Measurements from ENCODE around the gene DHODH.
"Not testable (repeated sequence)": the region's sequence is repeated elsewhere in the genome, so short reads cannot be mapped to it uniquely, and the experiment has no call there.

Gene DHODH

GRCh38 chr16:71995038-71995437, 13.5 kb upstream of the DHODH start:
- H3K27ac Mint-ChIP-seq, result no peak overlapping the region
- no peaks in the 10 kb centered on the region for H3K9me3 Mint-ChIP-seq
- no peaks in the 10 kb centered on the region for H3K36me3 Mint-ChIP-seq (ENCODE audit: low read depth)
- peaks cover 9% of the 10 kb centered on the region for H3K27me3 Mint-ChIP-seq (ENCODE audit: low read depth)
- peaks cover 3% of the 10 kb centered on the region for H3K4me1 Mint-ChIP-seq (ENCODE audit: low read depth)
- H3K4me3 Mint-ChIP-seq, result no peak overlapping the region
- no peak for DNase-seq (ENCODE audit: low spot score)

- not testable (repeated sequence) for H3K36me3 Mint-ChIP-seq (ENCODE audit: low read depth); H3K4me3 Mint-ChIP-seq; H3K9me3 Mint-ChIP-seq; H3K27me3 Mint-ChIP-seq (ENCODE audit: low read depth); DNase-seq (ENCODE audit: low spot score); H3K27ac Mint-ChIP-seq; H3K4me1 Mint-ChIP-seq (ENCODE audit: low read depth)
Observed at GRCh38 chr16:71997578-71997977, 11.0 kb upstream of the DHODH start.

GRCh38 chr16:72001180-72001874, 7.2 kb upstream of the DHODH start:
- no peak for DNase-seq (ENCODE audit: low spot score)
- no peak overlapping the region for H3K4me3 Mint-ChIP-seq
- H3K36me3 Mint-ChIP-seq (ENCODE audit: low read depth), result no peaks in the 10 kb centered on the region
- no peak overlapping the region for H3K27ac Mint-ChIP-seq
- H3K9me3 Mint-ChIP-seq, result no peaks in the 10 kb centered on the region
- H3K27me3 Mint-ChIP-seq (ENCODE audit: low read depth), result peaks cover 9% of the 10 kb centered on the region
- H3K4me1 Mint-ChIP-seq (ENCODE audit: low read depth), result peaks cover 3% of the 10 kb centered on the region

GRCh38 chr16:72002619-72003018, 5.9 kb upstream of the DHODH start:
- Mint-ChIP-seq H3K9me3 (no peaks in the 10 kb centered on the region), H3K36me3 (ENCODE audit: low read depth) (no peaks in the 10 kb centered on the region), H3K4me1 (ENCODE audit: low read depth) (peaks cover 3% of the 10 kb centered on the region), H3K27me3 (ENCODE audit: low read depth) (peaks cover 9% of the 10 kb centered on the region), H3K4me3 (no peak overlapping the region), H3K27ac (no peak overlapping the region)
- no peak for DNase-seq (ENCODE audit: low spot score)

GRCh38 chr16:72008065-72008423, 500 bp upstream of the DHODH start:
- DNase-seq (ENCODE audit: low spot score), result not testable (repeated sequence)
- H3K27ac Mint-ChIP-seq, result peak overlapping the region; percentile 99

GRCh38 chr16:72009779-72010178, 1.2 kb downstream of the DHODH start:
- peaks cover 8% of the 10 kb centered on the region for H3K36me3 Mint-ChIP-seq (ENCODE audit: low read depth)
- no peaks in the 10 kb centered on the region for H3K27me3 Mint-ChIP-seq (ENCODE audit: low read depth)
- DNase-seq (ENCODE audit: low spot score), result no peak
- peak overlapping the region; percentile 49 for H3K27ac Mint-ChIP-seq
- H3K9me3 Mint-ChIP-seq, result no peaks in the 10 kb centered on the region
- H3K4me3 Mint-ChIP-seq, result peak overlapping the region; percentile 65
- H3K4me1 Mint-ChIP-seq (ENCODE audit: low read depth), result peaks cover 17% of the 10 kb centered on the region

More at GRCh38 chr16:72008065-72008423, 500 bp upstream of the DHODH start:
- H3K36me3 Mint-ChIP-seq (ENCODE audit: low read depth); H3K27me3 Mint-ChIP-seq (ENCODE audit: low read depth); H3K9me3 Mint-ChIP-seq: not testable (repeated sequence)
- Mint-ChIP-seq H3K4me1 (ENCODE audit: low read depth) (peaks cover 16% of the 10 kb centered on the region), H3K4me3 (peak overlapping the region; percentile 95)

GRCh38 chr16:72012607-72013006, 4.1 kb downstream of the DHODH start:
- H3K36me3 Mint-ChIP-seq (ENCODE audit: low read depth), result peaks cover 16% of the 10 kb centered on the region
- no peak overlapping the region for H3K27ac Mint-ChIP-seq
- peaks cover 19% of the 10 kb centered on the region for H3K4me1 Mint-ChIP-seq (ENCODE audit: low read depth)
- no peaks in the 10 kb centered on the region for H3K27me3 Mint-ChIP-seq (ENCODE audit: low read depth)
- DNase-seq (ENCODE audit: low spot score), result no peak
- H3K9me3 Mint-ChIP-seq, result no peaks in the 10 kb centered on the region
- H3K4me3 Mint-ChIP-seq, result no peak overlapping the region

GRCh38 chr16:72013389-72013788, 4.8 kb downstream of the DHODH start:
- H3K4me3 Mint-ChIP-seq, result no peak overlapping the region
- H3K36me3 Mint-ChIP-seq (ENCODE audit: low read depth), result peaks cover 18% of the 10 kb centered on the region
- no peak for DNase-seq (ENCODE audit: low spot score)
- no peaks in the 10 kb centered on the region for H3K9me3 Mint-ChIP-seq
- peaks cover 19% of the 10 kb centered on the region for H3K4me1 Mint-ChIP-seq (ENCODE audit: low read depth)
- H3K27me3 Mint-ChIP-seq (ENCODE audit: low read depth), result no peaks in the 10 kb centered on the region
- H3K27ac Mint-ChIP-seq, result no peak overlapping the region

GRCh38 chr16:72013888-72014581, 5.5 kb downstream of the DHODH start:
- Mint-ChIP-seq H3K27ac (peak overlapping the region; percentile 55), H3K27me3 (ENCODE audit: low read depth) (no peaks in the 10 kb centered on the region), H3K4me1 (ENCODE audit: low read depth) (peaks cover 17% of the 10 kb centered on the region), H3K4me3 (no peak overlapping the region), H3K36me3 (ENCODE audit: low read depth) (peaks cover 16% of the 10 kb centered on the region), H3K9me3 (no peaks in the 10 kb centered on the region)
- no peak for DNase-seq (ENCODE audit: low spot score)

- Mint-ChIP-seq H3K9me3 (no peaks in the 10 kb centered on the region), H3K36me3 (ENCODE audit: low read depth) (peaks cover 16% of the 10 kb centered on the region), H3K4me3 (no peak overlapping the region), H3K27me3 (ENCODE audit: low read depth) (no peaks in the 10 kb centered on the region), H3K27ac (no peak overlapping the region), H3K4me1 (ENCODE audit: low read depth) (peaks cover 17% of the 10 kb centered on the region)
- DNase-seq (ENCODE audit: low spot score), result no peak
Observed at GRCh38 chr16:72014675-72015074, 6.1 kb downstream of the DHODH start.

GRCh38 chr16:72015124-72015523, 6.6 kb downstream of the DHODH start:
- Mint-ChIP-seq H3K27me3 (ENCODE audit: low read depth) (no peaks in the 10 kb centered on the region), H3K9me3 (no peaks in the 10 kb centered on the region), H3K27ac (no peak overlapping the region), H3K4me3 (no peak overlapping the region), H3K4me1 (ENCODE audit: low read depth) (peaks cover 12% of the 10 kb centered on the region), H3K36me3 (ENCODE audit: low read depth) (peaks cover 15% of the 10 kb centered on the region)
- DNase-seq (ENCODE audit: low spot score), result no peak

GRCh38 chr16:72018470-72018869, 9.9 kb downstream of the DHODH start:
- Mint-ChIP-seq H3K4me1 (ENCODE audit: low read depth) (peaks cover 1% of the 10 kb centered on the region), H3K36me3 (ENCODE audit: low read depth) (peaks cover 12% of the 10 kb centered on the region), H3K9me3 (no peaks in the 10 kb centered on the region), H3K27ac (no peak overlapping the region), H3K27me3 (ENCODE audit: low read depth) (no peaks in the 10 kb centered on the region), H3K4me3 (no peak overlapping the region)
- no peak for DNase-seq (ENCODE audit: low spot score)

GRCh38 chr16:72021043-72021442, 12.5 kb downstream of the DHODH start:
- Mint-ChIP-seq H3K27ac (no peak overlapping the region), H3K9me3 (no peaks in the 10 kb centered on the region), H3K27me3 (ENCODE audit: low read depth) (no peaks in the 10 kb centered on the region), H3K4me3 (no peak overlapping the region), H3K36me3 (ENCODE audit: low read depth) (peaks cover 18% of the 10 kb centered on the region), H3K4me1 (ENCODE audit: low read depth) (peaks cover 1% of the 10 kb centered on the region)
- no peak for DNase-seq (ENCODE audit: low spot score)

- Mint-ChIP-seq H3K36me3 (ENCODE audit: low read depth) (peaks cover 13% of the 10 kb centered on the region), H3K9me3 (no peaks in the 10 kb centered on the region), H3K27me3 (ENCODE audit: low read depth) (no peaks in the 10 kb centered on the region), H3K4me3 (no peak overlapping the region), H3K4me1 (ENCODE audit: low read depth) (no peaks in the 10 kb centered on the region), H3K27ac (no peak overlapping the region)
- no peak for DNase-seq (ENCODE audit: low spot score)
Observed at GRCh38 chr16:72022127-72022526, 13.6 kb downstream of the DHODH start.

GRCh38 chr16:72023962-72024361, 15.4 kb downstream of the DHODH start:
- no peak for DNase-seq (ENCODE audit: low spot score)
- H3K27ac Mint-ChIP-seq, result no peak overlapping the region
- no peaks in the 10 kb centered on the region for H3K9me3 Mint-ChIP-seq
- peaks cover 8% of the 10 kb centered on the region for H3K36me3 Mint-ChIP-seq (ENCODE audit: low read depth)
- no peak overlapping the region for H3K4me3 Mint-ChIP-seq
- H3K4me1 Mint-ChIP-seq (ENCODE audit: low read depth), result no peaks in the 10 kb centered on the region
- no peaks in the 10 kb centered on the region for H3K27me3 Mint-ChIP-seq (ENCODE audit: low read depth)

Measured in T-helper 2 cell treated with Interferon-gamma antibody and Interleukin-4, amounts not matched to agents 5 μg/mL and 100 μg/mL, for 36 hours (primary cell).